GM23248 (cell line): Measurements from ENCODE around the gene RGS9. TPM values are rescaled to one million over a fixed set of nuclear protein-coding genes. Genes with fewer than 3 reads are reported as not detected.

Experiments
- DNase-seq: peaks from one replicate; pipeline ENCODE4 v3.0.0-alpha.2; 2015
- H2AFZ ChIP-seq: fragments of 200-600 bp; sonication (generic); 2 replicates; pipeline ENCODE4 v1.6.1; 2016; ENCODE audit warnings: antibody characterized with exemption
- H3F3A ChIP-seq: fragments of 200-600 bp; sonication (generic); 2 replicates; pipeline ENCODE4 v1.6.1; 2016; ENCODE audit warnings: mild to moderate bottlenecking, antibody characterized with exemption, mixed run types; ENCODE audit not compliant: insufficient read depth
- H3K27ac ChIP-seq: fragments of 200-600 bp; sonication (generic); 2 replicates; pipeline ENCODE4 v1.5.1; 2016; ENCODE audit warnings: mild to moderate bottlenecking
- H3K27me3 ChIP-seq: fragments of 200-600 bp; sonication (generic); replicated peaks from 2 replicates; pipeline ENCODE4 v1.6.1; 2016; ENCODE audit warnings: mild to moderate bottlenecking; ENCODE audit not compliant: insufficient read depth
- H3K36me3 ChIP-seq: fragments of 200-600 bp; sonication (generic); 2 replicates; pipeline ENCODE4 v1.6.1; 2016; ENCODE audit warnings: low read depth, mild to moderate bottlenecking
- H3K4me1 ChIP-seq: fragments of 200-600 bp; sonication (generic); 2 replicates; pipeline ENCODE4 v1.6.1; 2016; ENCODE audit warnings: mild to moderate bottlenecking; ENCODE audit not compliant: insufficient read depth
- H3K4me2 ChIP-seq: fragments of 200-600 bp; sonication (generic); one replicate; pipeline ENCODE4 v1.6.1; 2016; ENCODE audit warnings: mild to moderate bottlenecking; ENCODE audit not compliant: unreplicated experiment
- H3K4me3 ChIP-seq: fragments of 200-600 bp; sonication (generic); 2 replicates; pipeline ENCODE4 v1.5.1; 2016; ENCODE audit warnings: mild to moderate bottlenecking
- H3K79me2 ChIP-seq: fragments of 200-600 bp; sonication (generic); 2 replicates; pipeline ENCODE4 v1.6.1; 2016; ENCODE audit warnings: mild to moderate bottlenecking; ENCODE audit not compliant: insufficient read depth
- H3K9ac ChIP-seq: fragments of 200-600 bp; sonication (generic); 2 replicates; pipeline ENCODE4 v1.6.1; 2016; ENCODE audit warnings: mild to moderate bottlenecking
- H3K9me2 ChIP-seq: fragments of 200-600 bp; sonication (generic); 2 replicates; pipeline ENCODE4 v1.6.1; 2016; ENCODE audit warnings: mixed run types, mild to moderate bottlenecking, moderate library complexity; ENCODE audit not compliant: insufficient read depth
- H3K9me3 ChIP-seq: fragments of 200-600 bp; sonication (generic); one replicate; pipeline ENCODE4 v1.6.1; 2017; ENCODE audit warnings: low read depth
- H4K20me1 ChIP-seq: fragments of 200-600 bp; sonication (generic); 2 replicates; pipeline ENCODE4 v1.6.0; 2016; ENCODE audit not compliant: insufficient read depth
- EZH2 ChIP-seq: fragments of 200-600 bp; sonication (generic); IDR thresholded peaks from 2 replicates; pipeline ENCODE4 v1.6.1; 2018; ENCODE audit warnings: antibody characterized with exemption, mild to moderate bottlenecking; ENCODE audit not compliant: insufficient read depth, poor library complexity, severe bottlenecking
- EZH2phosphoT487 ChIP-seq: fragments of 200-600 bp; sonication (generic); IDR thresholded peaks from 2 replicates; pipeline ENCODE4 v1.6.1; 2018; ENCODE audit warnings: antibody characterized with exemption, moderate library complexity, mild to moderate bottlenecking, low read depth; ENCODE audit not compliant: insufficient read depth
- WGBS, 2 experiments: methylation state at CpG; one replicate each; pipeline ENCODE4 v1.1.6; 2015 to 2017; ENCODE audit warnings: low lambda C conversion rate in 2 of 2, low coverage in 1 of 2; ENCODE audit errors: missing lambda C conversion rate in 2 of 2; 5-methylcytosine and 5-hydroxymethylcytosine counted together
- in situ Hi-C: fragments of 300-500 bp; cut with MboI; formaldehyde crosslinking; loops from 2 replicates; pipeline ENCODE4 v1.15.0; 2020
- polyA plus RNA-seq: library from polyadenylated mRNA; unstranded; fragments of >200 nt; fragmentation: Nextera tagmentation; extraction: Ambion mirVana; gene quantifications from 2 replicates; pipeline ENCODE4 v1.2.1, GENCODE V29; 2016
- total RNA-seq: library from RNA; depleted of rRNA; stranded (reverse); fragments of >200 nt; shearing (Covaris generic); gene quantifications from 2 replicates; pipeline ENCODE4 v1.2.3, GENCODE V29; 2014

RGS9 gene
- total and polyA plus RNA-seq, 2 experiments from 2014 or later, result 0.43 TPM; not detected in 1

GRCh38 chr17:65169691-65170090 lies 32.5 kb downstream of the RGS9 start:
- H3K9me2 ChIP-seq, result no peaks in the 10 kb centered on the region
- in situ Hi-C loops, result no loop called here
- H3K27ac ChIP-seq, result no peak overlapping the region

GRCh38 chr17:65170839-65171238 lies 33.7 kb downstream of the RGS9 start:
- Histone ChIP-seq H3K27me3 (0 out of 2 replicates have a peak, but pooled peaks cover 7% of the 10 kb centered on the region), H3K4me2 (no peak overlapping the region), H3F3A (no peaks in the 10 kb centered on the region), H3K9ac (no peak overlapping the region), H3K9me2 (no peaks in the 10 kb centered on the region), H3K27ac (no peak overlapping the region), H3K9me3 (no peaks in the 10 kb centered on the region), H2AFZ (no peak overlapping the region), H3K4me3 (no peak overlapping the region), H4K20me1 (no peaks in the 10 kb centered on the region), H3K79me2 (no peaks in the 10 kb centered on the region), H3K4me1 (no peaks in the 10 kb centered on the region), H3K36me3 (no peaks in the 10 kb centered on the region)
- WGBS, 2 experiments, result 79 to 84% methylated on average over 10 of the region's 10 CpGs
- DNase-seq, result no peak
- in situ Hi-C loops, result no loop called here
- TF ChIP-seq EZH2phosphoT487, result no peak
- TF ChIP-seq EZH2, result no peak

More at GRCh38 chr17:65169691-65170090, 32.5 kb downstream of the RGS9 start:
- no peak for TF ChIP-seq EZH2
- TF ChIP-seq EZH2phosphoT487, result no peak
- Histone ChIP-seq H3K4me1 (no peaks in the 10 kb centered on the region), H4K20me1 (no peaks in the 10 kb centered on the region), H3K9me3 (no peaks in the 10 kb centered on the region), H3K36me3 (no peaks in the 10 kb centered on the region), H3F3A (no peaks in the 10 kb centered on the region), H3K27me3 (0 out of 2 replicates have a peak, but pooled peaks cover 7% of the 10 kb centered on the region), H3K79me2 (no peaks in the 10 kb centered on the region), H3K9ac (no peak overlapping the region), H3K4me3 (no peak overlapping the region), H3K4me2 (no peak overlapping the region), H2AFZ (no peak overlapping the region)
- WGBS, 2 experiments, result 86% methylated on average over 3 of the region's 3 CpGs
- DNase-seq, result no peak

- Histone ChIP-seq H3K36me3 (no peaks in the 10 kb centered on the region), H3K79me2 (no peaks in the 10 kb centered on the region), H3K9me3 (no peaks in the 10 kb centered on the region), H3K27me3 (0 out of 2 replicates have a peak, but pooled peaks cover 7% of the 10 kb centered on the region), H3K4me1 (no peaks in the 10 kb centered on the region), H3K4me2 (no peak overlapping the region), H3K4me3 (no peak overlapping the region), H3F3A (no peaks in the 10 kb centered on the region), H4K20me1 (no peaks in the 10 kb centered on the region), H3K27ac (no peak overlapping the region), H2AFZ (no peak overlapping the region), H3K9ac (no peak overlapping the region), H3K9me2 (no peaks in the 10 kb centered on the region)
- no peak for DNase-seq
- WGBS, 2 experiments, result 67 to 79% methylated on average over 4 of the region's 4 CpGs
- TF ChIP-seq EZH2phosphoT487 (no peak), EZH2 (no peak)
- in situ Hi-C loops, result no loop called here
Observed at GRCh38 chr17:65171752-65172151, 34.6 kb downstream of the RGS9 start.

GRCh38 chr17:65172496-65173136 lies 35.4 kb downstream of the RGS9 start:
- no peak overlapping the region for H3K27ac ChIP-seq
- H3K27me3 ChIP-seq, result 0 out of 2 replicates have a peak, but pooled peaks cover 7% of the 10 kb centered on the region
- no peaks in the 10 kb centered on the region for H4K20me1 ChIP-seq
- H3K79me2 ChIP-seq, result no peaks in the 10 kb centered on the region
- no peak for DNase-seq
- no peaks in the 10 kb centered on the region for H3F3A ChIP-seq
- no peak overlapping the region for H3K4me3 ChIP-seq
- in situ Hi-C loops, result no loop called here
- no peaks in the 10 kb centered on the region for H3K4me1 ChIP-seq
- no peak overlapping the region for H3K4me2 ChIP-seq
- no peaks in the 10 kb centered on the region for H3K36me3 ChIP-seq
- TF ChIP-seq EZH2phosphoT487, result no peak
- no peak for TF ChIP-seq EZH2
- no peaks in the 10 kb centered on the region for H3K9me3 ChIP-seq
- 84 to 89% methylated on average over 11 of the region's 11 CpGs for WGBS, 2 experiments
- no peaks in the 10 kb centered on the region; the same call in 1 of the 2 replicates for H3K9me2 ChIP-seq
- H2AFZ ChIP-seq, result no peak overlapping the region
- H3K9ac ChIP-seq, result no peak overlapping the region
